ENCODE measurements around the gene NTRK1.
A peak's percentile ranks its signal among the peaks of the same experiment; 100 is the strongest.

The NTRK1 gene

GRCh38 chr1:156899956-156900718, 39.5 kb downstream of the NTRK1 start:
- no peak for DNase-seq

GRCh38 chr1:156900896-156901589, 40.4 kb downstream of the NTRK1 start:
- DNase-seq, result no peak

GRCh38 chr1:156901590-156901900, 40.9 kb downstream of the NTRK1 start:
- no peak for DNase-seq

- DNase-seq, result no peak
Observed at GRCh38 chr1:156901966-156902915, 41.6 kb downstream of the NTRK1 start.

GRCh38 chr1:156903328-156904091, 42.8 kb downstream of the NTRK1 start:
- DNase-seq, result no peak

GRCh38 chr1:156904187-156904959, 43.7 kb downstream of the NTRK1 start:
- DNase-seq, result no peak

- DNase-seq, result no peak
Observed at GRCh38 chr1:156905176-156905575, 44.5 kb downstream of the NTRK1 start.

GRCh38 chr1:156905651-156906050, 45.0 kb downstream of the NTRK1 start:
- no peak for DNase-seq

GRCh38 chr1:156906206-156906906, 45.7 kb downstream of the NTRK1 start:
- DNase-seq, result no peak

GRCh38 chr1:156908541-156908940, 47.9 kb downstream of the NTRK1 start:
- no peak for DNase-seq

- no peak for DNase-seq
Observed at GRCh38 chr1:156908955-156909354, 48.3 kb downstream of the NTRK1 start.

- DNase-seq, result no peak
Observed at GRCh38 chr1:156909671-156910070, 49.0 kb downstream of the NTRK1 start.

GRCh38 chr1:156910309-156910782, 49.7 kb downstream of the NTRK1 start:
- DNase-seq, result peak; percentile 54

- DNase-seq, result no peak
Observed at GRCh38 chr1:156911577-156912298, 51.1 kb downstream of the NTRK1 start.

- no peak for DNase-seq
Observed at GRCh38 chr1:156912310-156912709, 51.6 kb downstream of the NTRK1 start.

- DNase-seq, result no peak
Observed at GRCh38 chr1:156912861-156913808, 52.5 kb downstream of the NTRK1 start.

- no peak for DNase-seq
Observed at GRCh38 chr1:156913809-156914387, 53.2 kb downstream of the NTRK1 start.

- no peak for DNase-seq
Observed at GRCh38 chr1:156914440-156914856, 53.8 kb downstream of the NTRK1 start.
